Measurements from ENCODE around the gene FPR3.
"Not testable (repeated sequence)": the region's sequence is repeated elsewhere in the genome, so short reads cannot be mapped to it uniquely, and the experiment has no call there.

FPR3 gene

GRCh38 chr19:51784109-51784785 is 10.7 kb upstream of the FPR3 start:
- no peak for DNase-seq

GRCh38 chr19:51784922-51785690 is 9.9 kb upstream of the FPR3 start:
- DNase-seq, result no peak

- no peak for DNase-seq
These were observed 8.1 kb upstream of the FPR3 start for GRCh38 chr19:51786646-51787494.

- DNase-seq, result no peak
These were observed 6.9 kb upstream of the FPR3 start for GRCh38 chr19:51788029-51788428.

GRCh38 chr19:51789061-51789795 is 5.7 kb upstream of the FPR3 start:
- no peak for DNase-seq

- DNase-seq, result no peak
These were observed 2.0 kb upstream of the FPR3 start for GRCh38 chr19:51792932-51793331.

- no peak for DNase-seq
These were observed 963 bp upstream of the FPR3 start for GRCh38 chr19:51793994-51794393.

- no peak for DNase-seq
These were observed 1.3 kb downstream of the FPR3 start for GRCh38 chr19:51796195-51796679.

- no peak for DNase-seq
These were observed 2.5 kb downstream of the FPR3 start for GRCh38 chr19:51797480-51797879.

- no peak for DNase-seq
These were observed 3.1 kb downstream of the FPR3 start for GRCh38 chr19:51798062-51798461.

- no peak for DNase-seq
These were observed 4.2 kb downstream of the FPR3 start for GRCh38 chr19:51799034-51799773.

- no peak for DNase-seq
These were observed 5.0 kb downstream of the FPR3 start for GRCh38 chr19:51799774-51800472.

GRCh38 chr19:51800473-51801244 is 5.7 kb downstream of the FPR3 start:
- DNase-seq, result no peak

- no peak for DNase-seq
These were observed 7.8 kb downstream of the FPR3 start for GRCh38 chr19:51802775-51803174.

- no peak for DNase-seq
These were observed 8.6 kb downstream of the FPR3 start for GRCh38 chr19:51803519-51803918.

- peak; percentile 35 for DNase-seq
These were observed 9.0 kb downstream of the FPR3 start for GRCh38 chr19:51803967-51804366.

- DNase-seq, result not testable (repeated sequence)
These were observed 9.8 kb downstream of the FPR3 start for GRCh38 chr19:51804789-51805188.

GRCh38 chr19:51805396-51805795 is 10.4 kb downstream of the FPR3 start:
- DNase-seq, result not testable (repeated sequence)

- DNase-seq, result not testable (repeated sequence)
These were observed 11.6 kb downstream of the FPR3 start for GRCh38 chr19:51806571-51806970.

- DNase-seq, result no peak
These were observed 12.2 kb downstream of the FPR3 start for GRCh38 chr19:51807111-51807701.
